CD4-positive, alpha-beta T cell treated with Interleukin-4 for 1 hour (primary cell): ENCODE measurements around the gene AP4S1.

ENCODE experiments used
- DNase-seq, 2 donors: peaks; one replicate each; pipeline ENCODE4 v3.0.0-alpha.2; 2020 to 2022

The AP4S1 gene

GRCh38 chr14:31139301-31139847 lies 113.9 kb downstream of the AP4S1 start:
- DNase-seq, result no peak

DNA sequence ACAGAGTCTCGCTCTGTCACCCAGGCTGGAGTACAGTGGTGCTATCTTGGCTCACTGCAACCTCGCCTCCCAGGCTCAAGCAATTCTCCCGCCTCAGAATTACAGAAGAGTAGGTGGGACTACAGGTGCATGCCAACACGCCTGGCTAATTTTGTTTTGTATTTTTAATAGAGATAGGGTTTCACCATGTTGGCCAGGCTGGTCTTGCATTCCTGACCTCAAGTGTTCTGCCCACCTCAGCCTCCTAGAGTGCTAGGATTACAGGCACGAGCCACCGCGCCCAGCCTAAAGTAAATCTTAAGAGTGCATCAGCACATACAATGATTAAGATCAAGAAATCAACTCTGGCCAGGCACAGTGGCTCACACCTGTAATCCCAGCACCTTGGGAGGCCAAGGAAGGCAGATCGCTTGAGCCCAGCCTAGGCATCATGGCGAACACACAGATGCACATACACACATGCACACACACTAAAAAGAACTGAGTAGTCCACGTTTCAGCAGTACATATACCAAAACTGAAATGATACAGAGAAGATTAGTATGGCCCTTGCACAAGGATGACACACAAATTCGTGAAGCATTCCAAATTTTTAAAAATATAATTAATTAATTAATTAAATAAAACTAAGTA lies 117.1 kb downstream of the AP4S1 start:
- DNase-seq, result no peak
